ENCODE results near the gene DUSP22. TPM values are rescaled to one million over a fixed set of nuclear protein-coding genes. Genes with fewer than 3 reads are reported as not detected.

Gene DUSP22
- total RNA-seq, 1 experiment from 2014 or later: 25.0 TPM

DNA sequence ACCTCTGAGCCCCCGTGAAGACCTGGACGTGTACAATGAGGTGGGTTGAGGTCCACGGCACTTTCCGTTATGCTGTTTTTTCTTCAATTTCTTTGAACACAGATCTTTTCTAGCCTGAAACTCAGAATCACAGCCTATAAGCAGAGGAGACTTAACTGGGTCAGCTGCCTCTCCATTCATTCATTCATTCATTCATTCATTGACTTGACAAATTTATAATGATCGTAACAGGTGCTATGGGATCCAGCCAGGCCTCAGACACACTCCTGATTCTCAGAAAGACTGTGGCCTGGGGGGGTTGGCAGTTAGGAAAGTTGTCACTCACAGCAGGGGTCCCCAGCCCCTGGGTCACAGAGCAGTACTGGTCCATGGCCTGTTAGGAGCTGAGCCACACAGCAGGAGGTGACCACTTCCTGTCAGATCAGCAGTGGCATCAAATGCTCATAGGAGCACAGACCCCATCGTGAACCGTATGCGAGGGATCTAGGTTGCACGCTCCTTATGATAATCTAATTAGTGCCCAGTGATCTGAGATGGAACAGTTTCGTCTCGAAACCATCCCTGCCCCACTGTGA is 60.7 kb downstream of the DUSP22 start:
- H3K27ac ChIP-seq (ENCODE audit: insufficient read length, low read depth, low read length): no peak overlapping the region
- H4K20me1 ChIP-seq (ENCODE audit: control insufficient read depth, insufficient read depth, insufficient read length): no peaks in the 10 kb centered on the region
- DNase-seq: no peak
- H3K36me3 Mint-ChIP-seq (ENCODE audit: insufficient read depth in 1 of 3, low read depth in 3 of 3): peaks cover 12 to 20% (median 16%) of the 10 kb centered on the region in 3 experiments
- H3K27me3 ChIP-seq (ENCODE audit: insufficient read depth, low read length): no peaks in the 10 kb centered on the region
- H3K79me2 ChIP-seq (ENCODE audit: insufficient read depth, low read length): no peaks in the 10 kb centered on the region
- H4K8ac ChIP-seq (replicated peaks; ENCODE audit: insufficient read length, low read depth, low read length): no peak overlapping the region
- WGBS (ENCODE audit: extremely low coverage, insufficient read length, low lambda C conversion rate): no CpG with 5 or more reads among the region's 11 CpGs
- no peaks in the 10 kb centered on the region for H3K79me1 ChIP-seq (ENCODE audit: insufficient read depth, low read depth, low read length, poor library complexity, severe bottlenecking)
- no peak overlapping the region for H3K56ac ChIP-seq (ENCODE audit: insufficient read length, low read depth, low read length)
- H4K5ac ChIP-seq (ENCODE audit: insufficient read length, low read depth, low read length): no peak overlapping the region
- no peak overlapping the region for H3K18ac ChIP-seq (ENCODE audit: insufficient read length, low read depth, low read length)
- H2BK12ac ChIP-seq (ENCODE audit: insufficient read length, low read depth, low read length): no peak overlapping the region
- H3K4me2 ChIP-seq (ENCODE audit: insufficient read depth, insufficient read length, low read length): no peak overlapping the region
- no peak overlapping the region for H2BK15ac ChIP-seq (ENCODE audit: low read depth, low read length)
- H2AFZ ChIP-seq (ENCODE audit: low read length): no peak overlapping the region
- no peak overlapping the region for H3K27ac Mint-ChIP-seq
- no peak overlapping the region for H3K14ac ChIP-seq (ENCODE audit: insufficient read depth, low read length)
- H3K4me1 ChIP-seq (ENCODE audit: insufficient read depth, low read length): no peaks in the 10 kb centered on the region
- H3K23ac ChIP-seq (ENCODE audit: insufficient read length, low read depth, low read length): no peak overlapping the region
- H2BK5ac ChIP-seq (ENCODE audit: insufficient read length, low read length): no peak overlapping the region
- no peak for TF ChIP-seq CTCF (conservative IDR thresholded peaks at IDR 0.05)
- no peak overlapping the region for H2AK5ac ChIP-seq (ENCODE audit: insufficient read length, low read length)
- no peak overlapping the region for H3K4ac ChIP-seq (ENCODE audit: low read depth, low read length)
- H3K27me3 Mint-ChIP-seq (ENCODE audit: low read depth): peaks cover 2% of the 10 kb centered on the region
- H3T11ph ChIP-seq (ENCODE audit: low read length): no peak overlapping the region
- H3K9ac ChIP-seq (ENCODE audit: extremely low read depth, insufficient read length, low read length): no peak overlapping the region
- H3K23me2 ChIP-seq (ENCODE audit: insufficient read length, low read depth, low read length, poor library complexity, severe bottlenecking): no peaks in the 10 kb centered on the region
- no peak overlapping the region for H2BK120ac ChIP-seq (ENCODE audit: low read depth, low read length, poor library complexity, severe bottlenecking)
- no peak overlapping the region for H3K4me3 Mint-ChIP-seq
- H3K4me1 Mint-ChIP-seq: peaks cover 8 to 10% of the 10 kb centered on the region in 2 experiments; a peak in 3 of 4 replicates
- no peak overlapping the region for H4K91ac ChIP-seq (ENCODE audit: insufficient read length, low read depth, low read length)
- H3K9me3 ChIP-seq (ENCODE audit: control insufficient read depth, low read depth, low read length): peaks cover 80% of the 10 kb centered on the region
- peaks cover 90 to 97% of the 10 kb centered on the region in 2 experiments for H3K9me3 Mint-ChIP-seq
- H2BK20ac ChIP-seq (ENCODE audit: low read depth, low read length, poor library complexity, severe bottlenecking): no peak overlapping the region

All from H9 (cell line).